SH-SY5Y (cell line): ENCODE results near the gene TUBGCP2.

Experiments
- GATA2 ChIP-seq: IDR thresholded peaks from 2 replicates; pipeline ENCODE4 v1.6.1; 2011; ENCODE audit warnings: mild to moderate bottlenecking, low read depth, low read length
- GATA3 ChIP-seq: IDR thresholded peaks from 2 replicates; pipeline ENCODE4 v1.6.1; 2011; ENCODE audit warnings: low read depth, mild to moderate bottlenecking, low read length, moderate library complexity

- no peak for TF ChIP-seq GATA3
- no peak for TF ChIP-seq GATA2
These were observed 25.8 kb downstream of the TUBGCP2 start for GRCh38 chr10:133282846-133283390.
